Left lobe of liver (tissue), 2 donors: Measurements from ENCODE around the gene PRR16. TPM values are rescaled to one million over a fixed set of nuclear protein-coding genes. Genes with fewer than 3 reads are reported as not detected.

Experiments used
- ATAC-seq: fragments of 200-7000 bp; cut with Tn5 transposase; one replicate; pipeline ENCODE4 v1.9.1; 2020; ENCODE audit warnings: mild to moderate bottlenecking, moderate library complexity
- DNase-seq: peaks from one replicate; pipeline ENCODE4 v3.0.0-alpha.2; 2020; ENCODE audit warnings: low spot score
- total RNA-seq: library from RNA; stranded (reverse); gene quantifications from one replicate; pipeline ENCODE4 v1.2.1, GENCODE V29; 2021
- donor health status: DM: no; HTN: no; CAD: no; lungs with moderate emphysema.
- donor health status: DM: no; HTN: yes; CAD: no.

Gene PRR16
- total RNA-seq, 1 donor from 2014 or later: not detected

- DNase-seq: no peak
- ATAC-seq: no peak
Observed at GRCh38 chr5:120461251-120461650, 2.8 kb upstream of the PRR16 start.

- ATAC-seq (no peak), DNase-seq (no peak)
Observed at GRCh38 chr5:120463006-120463680, 957 bp upstream of the PRR16 start.

GRCh38 chr5:120464627-120465435, 731 bp downstream of the PRR16 start:
- peak; percentile 44 for ATAC-seq
- DNase-seq: no peak

- ATAC-seq: peak; percentile 59
- no peak for DNase-seq
Observed at GRCh38 chr5:120465436-120465961, 1.4 kb downstream of the PRR16 start.

GRCh38 chr5:120466341-120467006, 2.4 kb downstream of the PRR16 start:
- no peak for DNase-seq
- no peak for ATAC-seq

- ATAC-seq (no peak), DNase-seq (no peak)
Observed at GRCh38 chr5:120471971-120472370, 7.9 kb downstream of the PRR16 start.

GRCh38 chr5:120472911-120473310, 8.8 kb downstream of the PRR16 start:
- DNase-seq (no peak), ATAC-seq (no peak)

GRCh38 chr5:120473332-120473731, 9.2 kb downstream of the PRR16 start:
- DNase-seq: no peak
- no peak for ATAC-seq

- ATAC-seq (no peak), DNase-seq (no peak)
Observed at GRCh38 chr5:120476063-120476462, 12.0 kb downstream of the PRR16 start.

GRCh38 chr5:120479066-120479465, 15.0 kb downstream of the PRR16 start:
- DNase-seq: no peak
- ATAC-seq: no peak

- no peak for ATAC-seq
- no peak for DNase-seq
Observed at GRCh38 chr5:120499876-120500563, 35.9 kb downstream of the PRR16 start.

GRCh38 chr5:120502531-120502930, 38.4 kb downstream of the PRR16 start:
- no peak for ATAC-seq
- no peak for DNase-seq

- DNase-seq (no peak), ATAC-seq (no peak)
Observed at GRCh38 chr5:120503341-120503740, 39.2 kb downstream of the PRR16 start.

GRCh38 chr5:120504057-120504456, 40.0 kb downstream of the PRR16 start:
- DNase-seq (no peak), ATAC-seq (no peak)

GRCh38 chr5:120507197-120507596, 43.1 kb downstream of the PRR16 start:
- no peak for DNase-seq

GRCh38 chr5:120507800-120508463, 43.8 kb downstream of the PRR16 start:
- DNase-seq (no peak), ATAC-seq (no peak)

More at GRCh38 chr5:120507197-120507596, 43.1 kb downstream of the PRR16 start:
- no peak for ATAC-seq

- DNase-seq (no peak), ATAC-seq (no peak)
Observed at GRCh38 chr5:120509053-120509452, 45.0 kb downstream of the PRR16 start.

- DNase-seq (no peak), ATAC-seq (no peak)
Observed at GRCh38 chr5:120510098-120510637, 46.1 kb downstream of the PRR16 start.

GRCh38 chr5:120510994-120511686, 47.0 kb downstream of the PRR16 start:
- ATAC-seq (no peak), DNase-seq (no peak)
